OCI-LY1 (cell line): Measurements from ENCODE around the gene SMU1.
"Not testable (repeated sequence)": the region's sequence is repeated elsewhere in the genome, so short reads cannot be mapped to it uniquely, and the experiment has no call there.

Experiments used
- H2AFZ ChIP-seq: fragments of 200-600 bp; sonication (generic), shearing (Covaris generic); 2 replicates; pipeline ENCODE4 v1.6.0; 2014; ENCODE audit warnings: antibody characterized with exemption, mild to moderate bottlenecking, low read length
- H3F3A ChIP-seq: fragments of 200-600 bp; sonication (generic), shearing (Covaris generic); 2 replicates; pipeline ENCODE4 v1.6.0; 2014; ENCODE audit warnings: mild to moderate bottlenecking, antibody characterized with exemption, low read length, moderate library complexity; ENCODE audit not compliant: insufficient read depth
- H3K27ac ChIP-seq: fragments of 200-600 bp; sonication (generic); 2 replicates; pipeline ENCODE4 v1.5.1; 2014; ENCODE audit warnings: low read length, mixed run types, mild to moderate bottlenecking, low read depth; ENCODE audit not compliant: poor library complexity, severe bottlenecking
- H3K27me3 ChIP-seq: fragments of 200-600 bp; sonication (generic); 2 replicates; pipeline ENCODE4 v1.6.0; 2014; ENCODE audit warnings: antibody characterized with exemption, mild to moderate bottlenecking, low read length, moderate library complexity; ENCODE audit not compliant: insufficient read depth
- H3K36me3 ChIP-seq: fragments of 200-600 bp; sonication (generic); 2 replicates; pipeline ENCODE4 v1.6.1; 2014; ENCODE audit warnings: mild to moderate bottlenecking, antibody characterized with exemption, low read length, moderate library complexity, mixed read lengths; ENCODE audit not compliant: insufficient read depth
- H3K4me1 ChIP-seq: fragments of 200-600 bp; sonication (generic); 2 replicates; pipeline ENCODE4 v1.5.1; 2014; ENCODE audit warnings: mild to moderate bottlenecking, low read length, moderate library complexity; ENCODE audit not compliant: insufficient read depth, severe bottlenecking
- H3K4me2 ChIP-seq: fragments of 200-600 bp; sonication (generic), shearing (Covaris generic); 2 replicates; pipeline ENCODE4 v1.6.1; 2014; ENCODE audit warnings: low read length
- H3K4me3 ChIP-seq: fragments of 200-600 bp; sonication (generic); 2 replicates; pipeline ENCODE4 v1.5.1; 2014; ENCODE audit warnings: low read length, low read depth, mild to moderate bottlenecking, mixed read lengths; ENCODE audit not compliant: poor library complexity, severe bottlenecking
- H3K79me2 ChIP-seq: fragments of 200-600 bp; shearing (Covaris generic); 2 replicates; pipeline ENCODE4 v1.6.1; 2016; ENCODE audit warnings: mixed run types, low read length, mixed read lengths; ENCODE audit not compliant: insufficient read depth
- H3K9ac ChIP-seq: fragments of 200-600 bp; sonication (generic), shearing (Covaris generic); 2 replicates; pipeline ENCODE4 v1.6.1; 2014; ENCODE audit warnings: mild to moderate bottlenecking, low read length, mixed read lengths
- H3K9me2 ChIP-seq: fragments of 200-600 bp; sonication (generic), shearing (Covaris generic); 2 replicates; pipeline ENCODE4 v1.6.1; 2014; ENCODE audit warnings: low read depth, mild to moderate bottlenecking, low read length, mixed read lengths
- H3K9me3 ChIP-seq: fragments of 200-600 bp; shearing (Covaris generic); 2 replicates; pipeline ENCODE4 v1.6.1; 2014; ENCODE audit warnings: low read length, mixed read lengths
- H4K20me1 ChIP-seq: fragments of 200-600 bp; sonication (generic), shearing (Covaris generic); 2 replicates; pipeline ENCODE4 v1.6.0; 2016; ENCODE audit warnings: mild to moderate bottlenecking, low read length; ENCODE audit not compliant: insufficient read depth
- CTCF ChIP-seq: fragments of 200-600 bp; sonication (generic), shearing (Covaris generic); IDR thresholded peaks from 2 replicates; pipeline ENCODE4 v1.5.1; 2017; ENCODE audit warnings: mild to moderate bottlenecking, antibody characterized with exemption, low read length, moderate library complexity, mixed read lengths
- EZH2 ChIP-seq: fragments of 200-600 bp; sonication (generic), shearing (Covaris generic); IDR thresholded peaks from 2 replicates; pipeline ENCODE4 v1.8.0; 2017; ENCODE audit warnings: borderline replicate concordance, mixed run types, mild to moderate bottlenecking, antibody characterized with exemption, low read length, moderate library complexity, mixed read lengths

SMU1 gene

GRCh38 chr9:33097192-33097591 lies 20.7 kb upstream of the SMU1 start:
- H3K9me2 ChIP-seq = no peaks in the 10 kb centered on the region
- H3K4me1 ChIP-seq = no peaks in the 10 kb centered on the region
- H3K27me3 ChIP-seq = 0 out of 2 replicates have a peak, but pooled peaks cover 3% of the 10 kb centered on the region
- no peak overlapping the region for H2AFZ ChIP-seq
- no peaks in the 10 kb centered on the region for H3K79me2 ChIP-seq
- H3K27ac ChIP-seq = no peak overlapping the region
- no peak overlapping the region for H3K4me3 ChIP-seq
- no peaks in the 10 kb centered on the region for H3K36me3 ChIP-seq
- H3K4me2 ChIP-seq = no peak overlapping the region
- no peaks in the 10 kb centered on the region for H3K9me3 ChIP-seq
- no peaks in the 10 kb centered on the region for H4K20me1 ChIP-seq
- H3K9ac ChIP-seq = no peak overlapping the region
- TF ChIP-seq CTCF = no peak
- no peak for TF ChIP-seq EZH2
- H3F3A ChIP-seq = no peaks in the 10 kb centered on the region

GRCh38 chr9:33092634-33093033 lies 16.2 kb upstream of the SMU1 start:
- Histone ChIP-seq H3K27ac (no peak overlapping the region), H4K20me1 (no peaks in the 10 kb centered on the region), H3K4me2 (no peak overlapping the region), H3K9ac (no peak overlapping the region), H3F3A (no peaks in the 10 kb centered on the region), H3K36me3 (no peaks in the 10 kb centered on the region), H3K27me3 (0 out of 2 replicates have a peak, but pooled peaks cover 3% of the 10 kb centered on the region), H3K4me1 (no peaks in the 10 kb centered on the region), H3K79me2 (no peaks in the 10 kb centered on the region), H2AFZ (no peak overlapping the region), H3K9me2 (no peaks in the 10 kb centered on the region), H3K9me3 (no peaks in the 10 kb centered on the region), H3K4me3 (no peak overlapping the region)
- TF ChIP-seq EZH2 = no peak
- no peak for TF ChIP-seq CTCF

GRCh38 chr9:33085672-33086071 lies 9.2 kb upstream of the SMU1 start:
- H3K79me2 ChIP-seq, H3K9ac ChIP-seq, H3K9me3 ChIP-seq, H3K9me2 ChIP-seq, H3K4me2 ChIP-seq, H2AFZ ChIP-seq, H4K20me1 ChIP-seq, H3K4me1 ChIP-seq, H3K36me3 ChIP-seq, H3K27me3 ChIP-seq, H3K4me3 ChIP-seq, H3K27ac ChIP-seq, H3F3A ChIP-seq: not testable (repeated sequence)

GRCh38 chr9:33082538-33083326 lies 6.3 kb upstream of the SMU1 start:
- H2AFZ ChIP-seq = no peak overlapping the region
- no peaks in the 10 kb centered on the region for H3K36me3 ChIP-seq
- no peak overlapping the region for H3K9ac ChIP-seq
- H3F3A ChIP-seq = no peaks in the 10 kb centered on the region
- H4K20me1 ChIP-seq = no peaks in the 10 kb centered on the region
- no peaks in the 10 kb centered on the region for H3K27me3 ChIP-seq
- TF ChIP-seq CTCF = no peak
- TF ChIP-seq EZH2 = no peak
- no peak overlapping the region for H3K4me3 ChIP-seq
- H3K9me3 ChIP-seq = no peaks in the 10 kb centered on the region
- H3K79me2 ChIP-seq = no peaks in the 10 kb centered on the region
- peaks cover 5% of the 10 kb centered on the region for H3K4me1 ChIP-seq
- no peak overlapping the region for H3K4me2 ChIP-seq
- H3K9me2 ChIP-seq = no peaks in the 10 kb centered on the region
- H3K27ac ChIP-seq = no peak overlapping the region
